Measurements from ENCODE around the gene DNAH8. TPM values are rescaled to one million over a fixed set of nuclear protein-coding genes. Genes with fewer than 3 reads are reported as not detected.
A peak's percentile ranks its signal among the peaks of the same experiment; 100 is the strongest.

Gene DNAH8
- total RNA-seq, 1 experiment from 2014 or later: 0.15 TPM

GRCh38 chr6:38907264-38907663, 192.2 kb downstream of the DNAH8 start:
- H3F3A ChIP-seq (ENCODE audit: low read length, unreplicated experiment): no peaks in the 10 kb centered on the region
- no peaks in the 10 kb centered on the region for H3K4me1 ChIP-seq (ENCODE audit: insufficient read depth, low read length)
- H3K4me2 ChIP-seq (ENCODE audit: low read length): no peak overlapping the region
- H3K36me3 ChIP-seq (ENCODE audit: low read depth, low read length): no peaks in the 10 kb centered on the region
- H3K79me2 ChIP-seq (ENCODE audit: low read length): no peaks in the 10 kb centered on the region
- no peaks in the 10 kb centered on the region for H3K9me2 ChIP-seq (replicated peaks; ENCODE audit: low read length)
- H3K27me3 ChIP-seq (ENCODE audit: low read length): peaks cover 30% of the 10 kb centered on the region
- DNase-seq (no peak), ATAC-seq (no peak)
- no peak overlapping the region for H3K4me3 ChIP-seq (ENCODE audit: low read length)
- no peaks in the 10 kb centered on the region for H3K9me3 ChIP-seq (ENCODE audit: low read length)
- no peak overlapping the region for H3K9ac ChIP-seq (ENCODE audit: low read length)
- CTCF ChIA-PET: no interaction called here
- H4K20me1 ChIP-seq (ENCODE audit: low read length): no peaks in the 10 kb centered on the region
- no peak overlapping the region for H3K27ac ChIP-seq (ENCODE audit: low read length)
- no TSS peak for BruUV-seq (replicated peaks)
- POLR2A ChIA-PET (ENCODE audit: unreplicated experiment): no interaction called here
- TF ChIP-seq EZH2phosphoT487 (IDR thresholded peaks at IDR 0.05; ENCODE audit: borderline replicate concordance, low read length): no peak
- no peak for TF ChIP-seq EZH2 (IDR thresholded peaks at IDR 0.05; ENCODE audit: low read length, unreplicated experiment)
- no peak for TF ChIP-seq CTCF (conservative IDR thresholded peaks at IDR 0.05; ENCODE audit: low read depth, low read length)
- intact Hi-C loops (cut with micrococcal nuclease): no loop called here
- no peak overlapping the region for H2AFZ ChIP-seq (ENCODE audit: low read length)

GRCh38 chr6:38909015-38909730, 194.1 kb downstream of the DNAH8 start:
- H3K9ac ChIP-seq (ENCODE audit: low read length): no peak overlapping the region
- H3F3A ChIP-seq (ENCODE audit: low read length, unreplicated experiment): no peaks in the 10 kb centered on the region
- H3K4me3 ChIP-seq (ENCODE audit: low read length): no peak overlapping the region
- intact Hi-C loops (cut with micrococcal nuclease): no loop called here
- no peak overlapping the region for H2AFZ ChIP-seq (ENCODE audit: low read length)
- H4K20me1 ChIP-seq (ENCODE audit: low read length): no peaks in the 10 kb centered on the region
- H3K9me3 ChIP-seq (ENCODE audit: low read length): no peaks in the 10 kb centered on the region
- H3K27ac ChIP-seq (ENCODE audit: low read length): no peak overlapping the region
- POLR2A ChIA-PET (ENCODE audit: unreplicated experiment): no interaction called here
- TF ChIP-seq EZH2phosphoT487 (IDR thresholded peaks at IDR 0.05; ENCODE audit: borderline replicate concordance, low read length): no peak
- TF ChIP-seq EZH2 (IDR thresholded peaks at IDR 0.05; ENCODE audit: low read length, unreplicated experiment): no peak
- TF ChIP-seq CTCF (conservative IDR thresholded peaks at IDR 0.05; ENCODE audit: low read depth, low read length): no peak
- no peaks in the 10 kb centered on the region for H3K36me3 ChIP-seq (ENCODE audit: low read depth, low read length)
- peak; percentile 5 for DNase-seq
- no peak for ATAC-seq
- no peak overlapping the region for H3K4me2 ChIP-seq (ENCODE audit: low read length)
- no TSS peak for BruUV-seq (replicated peaks)
- no peaks in the 10 kb centered on the region for H3K9me2 ChIP-seq (replicated peaks; ENCODE audit: low read length)
- CTCF ChIA-PET: no interaction called here
- no peaks in the 10 kb centered on the region for H3K79me2 ChIP-seq (ENCODE audit: low read length)
- no peaks in the 10 kb centered on the region for H3K4me1 ChIP-seq (ENCODE audit: insufficient read depth, low read length)
- H3K27me3 ChIP-seq (ENCODE audit: low read length): peaks cover 18% of the 10 kb centered on the region

GRCh38 chr6:38910207-38910606, 195.1 kb downstream of the DNAH8 start:
- Histone ChIP-seq H3K27me3 (ENCODE audit: low read length) (peaks cover 13% of the 10 kb centered on the region), H3K36me3 (ENCODE audit: low read depth, low read length) (no peaks in the 10 kb centered on the region), H3K4me1 (ENCODE audit: insufficient read depth, low read length) (no peaks in the 10 kb centered on the region), H3K27ac (ENCODE audit: low read length) (no peak overlapping the region), H3K9ac (ENCODE audit: low read length) (no peak overlapping the region), H3K4me3 (ENCODE audit: low read length) (no peak overlapping the region), H3K79me2 (ENCODE audit: low read length) (no peaks in the 10 kb centered on the region), H2AFZ (ENCODE audit: low read length) (no peak overlapping the region), H4K20me1 (ENCODE audit: low read length) (no peaks in the 10 kb centered on the region), H3F3A (ENCODE audit: low read length, unreplicated experiment) (no peaks in the 10 kb centered on the region), H3K9me3 (ENCODE audit: low read length) (no peaks in the 10 kb centered on the region), H3K4me2 (ENCODE audit: low read length) (no peak overlapping the region), H3K9me2 (replicated peaks; ENCODE audit: low read length) (no peaks in the 10 kb centered on the region)
- no TSS peak for BruUV-seq (replicated peaks)
- CTCF ChIA-PET: no interaction called here
- intact Hi-C loops (cut with micrococcal nuclease): no loop called here
- no peak for TF ChIP-seq EZH2phosphoT487 (IDR thresholded peaks at IDR 0.05; ENCODE audit: borderline replicate concordance, low read length)
- TF ChIP-seq EZH2 (IDR thresholded peaks at IDR 0.05; ENCODE audit: low read length, unreplicated experiment): no peak
- no peak for TF ChIP-seq CTCF (conservative IDR thresholded peaks at IDR 0.05; ENCODE audit: low read depth, low read length)
- ATAC-seq: no peak
- POLR2A ChIA-PET (ENCODE audit: unreplicated experiment): no interaction called here
- DNase-seq: no peak
